GM21576 (cell line): ENCODE data around the gene OR2G2.

Source experiments
- ATAC-seq: cut with Tn5 transposase; IDR thresholded peaks from one replicate; pipeline ENCODE4 v1.9.1; 2021; ENCODE audit warnings: mild to moderate bottlenecking, moderate library complexity; ENCODE audit not compliant: unreplicated experiment

Gene OR2G2, protein sequence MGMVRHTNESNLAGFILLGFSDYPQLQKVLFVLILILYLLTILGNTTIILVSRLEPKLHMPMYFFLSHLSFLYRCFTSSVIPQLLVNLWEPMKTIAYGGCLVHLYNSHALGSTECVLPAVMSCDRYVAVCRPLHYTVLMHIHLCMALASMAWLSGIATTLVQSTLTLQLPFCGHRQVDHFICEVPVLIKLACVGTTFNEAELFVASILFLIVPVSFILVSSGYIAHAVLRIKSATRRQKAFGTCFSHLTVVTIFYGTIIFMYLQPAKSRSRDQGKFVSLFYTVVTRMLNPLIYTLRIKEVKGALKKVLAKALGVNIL

DNA sequence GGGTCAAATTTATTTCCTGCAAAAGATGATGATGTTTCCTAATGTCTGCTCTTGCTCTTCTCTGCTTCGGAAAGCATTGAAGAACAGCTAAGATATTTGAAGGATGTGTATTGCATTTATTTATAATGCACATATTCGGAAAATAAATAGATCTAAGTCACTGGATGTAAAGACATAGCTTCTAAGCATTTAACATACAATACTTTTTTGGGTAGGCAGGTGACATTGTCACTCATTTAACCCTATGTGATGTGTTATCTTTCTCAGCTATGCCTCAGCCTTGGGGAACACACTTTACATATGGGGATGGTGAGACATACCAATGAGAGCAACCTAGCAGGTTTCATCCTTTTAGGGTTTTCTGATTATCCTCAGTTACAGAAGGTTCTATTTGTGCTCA is at the start of gene OR2G2:
TSS of gene OR2G2 (plus strand) at position 301 of the 400 bp plus-strand sequence. CDS start at position 301, 0 bp downstream.
- ATAC-seq, result no peak

DNA sequence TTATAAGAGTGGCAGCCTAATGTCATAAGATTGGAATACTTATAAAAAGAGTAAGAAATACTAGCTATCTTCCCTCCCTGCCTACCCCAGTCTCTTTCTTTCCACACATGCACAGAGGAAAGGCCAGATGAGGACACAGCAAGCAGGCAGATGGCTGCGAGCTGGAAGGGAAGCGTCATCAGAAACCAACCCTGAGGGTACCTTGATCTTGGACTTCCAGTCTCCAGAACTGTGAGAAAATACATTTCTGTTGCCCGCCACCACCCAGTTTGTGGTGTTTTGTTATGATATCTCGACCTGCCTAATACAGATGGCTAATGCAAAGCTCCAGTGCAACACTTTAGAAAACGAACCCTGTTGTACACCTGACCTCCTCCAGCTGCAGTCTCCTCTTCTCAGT is 49.6 kb upstream of the OR2G2 start:
- ATAC-seq, result no peak

DNA sequence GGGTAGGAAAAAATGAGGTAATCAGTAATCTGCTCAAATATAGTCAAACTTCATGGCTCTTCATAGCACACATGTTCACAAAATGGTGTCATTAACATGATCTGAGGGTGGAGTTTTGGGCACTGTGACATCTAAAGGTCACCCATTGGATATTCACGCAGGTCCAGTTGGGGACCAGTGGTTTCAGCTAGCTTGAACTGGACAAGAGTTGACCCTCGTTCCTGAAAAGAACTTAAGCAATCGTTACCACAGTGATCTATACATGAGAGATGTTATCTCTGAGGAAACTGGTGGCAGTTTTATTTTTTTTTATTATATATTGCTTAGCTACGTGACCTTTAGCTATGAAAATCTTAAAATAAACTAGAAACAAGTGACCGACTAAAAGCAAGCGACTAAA is 48.9 kb upstream of the OR2G2 start:
- no peak for ATAC-seq

DNA sequence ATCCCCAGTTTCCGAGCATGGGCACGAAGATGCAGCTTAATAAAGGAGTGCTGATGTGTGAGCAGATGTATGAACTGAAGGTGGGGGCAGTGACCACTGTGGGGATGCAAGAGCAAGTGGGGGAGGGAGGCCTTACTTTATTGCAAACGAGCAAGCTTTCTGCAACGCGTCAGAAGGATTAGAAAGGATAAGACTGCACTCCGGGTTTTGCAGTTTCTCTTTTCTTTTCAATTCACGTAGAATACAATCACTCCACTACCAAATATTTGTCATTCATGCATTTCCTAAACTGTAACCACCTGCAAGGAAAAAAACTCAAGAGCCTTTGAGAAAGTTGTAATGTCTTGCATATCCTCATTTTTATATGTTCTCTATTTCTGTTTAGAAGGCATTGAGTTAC is 47.6 kb upstream of the OR2G2 start:
- ATAC-seq, result no peak

DNA sequence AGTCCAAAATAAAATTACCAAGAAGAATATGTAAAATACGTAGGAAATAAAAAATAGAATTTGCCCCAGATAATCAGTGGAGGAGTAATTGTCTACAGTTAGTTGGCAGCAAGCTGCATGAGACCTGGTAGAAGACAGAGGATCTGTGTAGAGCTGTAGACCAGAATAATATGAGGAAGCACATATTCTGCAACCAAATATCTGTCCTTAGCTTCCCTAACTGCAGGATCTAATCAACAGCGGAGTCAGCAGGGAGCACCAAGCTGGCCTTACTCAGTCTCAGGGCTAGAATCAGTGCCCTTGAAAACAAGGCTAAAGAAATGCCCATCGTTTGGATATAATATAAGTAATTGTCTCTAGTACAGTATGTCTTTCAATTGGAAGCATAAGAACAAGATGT is 45.3 kb upstream of the OR2G2 start:
- ATAC-seq, result no peak

DNA sequence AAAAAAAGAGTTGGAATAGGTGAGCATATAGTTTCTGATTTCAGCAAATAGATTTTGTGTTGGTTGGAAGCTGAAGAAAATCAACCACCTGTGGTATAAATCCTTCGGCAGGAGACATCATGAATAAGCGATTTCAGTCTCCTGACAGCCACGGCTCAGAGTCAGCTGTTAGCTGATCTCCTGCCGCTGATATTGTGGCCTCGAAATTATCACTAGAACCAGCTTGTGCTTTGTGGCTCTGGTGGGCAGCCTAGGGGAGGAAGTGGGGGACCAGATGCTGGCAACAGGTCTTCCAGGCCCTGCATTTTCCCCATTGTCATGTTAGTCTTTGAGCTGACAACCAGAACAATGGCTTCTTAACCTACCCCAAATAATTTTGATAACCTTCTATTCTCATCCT is 40.1 kb upstream of the OR2G2 start:
- ATAC-seq, result no peak

DNA sequence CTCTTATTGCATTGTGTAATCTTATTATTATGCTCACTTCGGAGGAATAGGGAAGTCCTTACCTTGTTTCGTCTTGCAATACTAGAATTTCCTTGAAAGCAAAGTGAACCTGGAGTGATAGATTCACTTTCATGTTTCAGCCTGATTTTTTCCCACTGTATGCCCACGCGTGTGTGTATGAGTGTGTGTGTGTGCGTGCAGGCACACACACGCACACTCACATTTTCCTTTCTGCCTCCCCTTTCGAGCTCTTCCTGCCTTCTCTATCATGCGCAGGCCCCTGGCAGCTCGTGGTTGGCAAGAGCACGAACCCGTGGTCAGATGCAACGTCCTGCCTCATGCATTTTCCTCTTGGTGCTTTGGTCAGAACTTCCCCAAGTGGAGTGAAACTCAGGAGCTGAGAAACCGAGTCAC is 39.4 kb upstream of the OR2G2 start, which contains the start of gene GCSAML:
TSS of gene GCSAML (plus strand) at position 366 of the 414 bp plus-strand sequence. CDS start 58 bp downstream, outside the sequence.
- no peak for ATAC-seq

DNA sequence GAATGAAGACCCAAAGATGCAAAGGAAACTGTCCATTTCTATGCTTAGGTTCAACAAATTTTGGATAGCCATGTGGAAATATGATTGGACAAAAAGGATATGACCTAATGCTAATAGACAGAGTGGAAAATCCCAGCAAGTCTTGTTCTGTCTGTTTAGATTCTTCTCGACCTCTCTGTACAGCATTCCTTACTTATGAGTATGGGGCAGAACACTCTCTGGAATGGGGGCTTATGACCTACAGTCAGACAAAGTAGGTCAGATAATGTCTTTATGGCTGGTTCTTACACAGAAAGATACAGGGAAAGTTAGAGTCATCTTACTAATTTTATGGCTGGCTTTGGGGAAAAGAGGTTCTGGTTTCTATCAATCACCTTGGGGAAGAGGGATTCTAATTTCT is 36.4 kb upstream of the OR2G2 start:
- ATAC-seq, result no peak

DNA sequence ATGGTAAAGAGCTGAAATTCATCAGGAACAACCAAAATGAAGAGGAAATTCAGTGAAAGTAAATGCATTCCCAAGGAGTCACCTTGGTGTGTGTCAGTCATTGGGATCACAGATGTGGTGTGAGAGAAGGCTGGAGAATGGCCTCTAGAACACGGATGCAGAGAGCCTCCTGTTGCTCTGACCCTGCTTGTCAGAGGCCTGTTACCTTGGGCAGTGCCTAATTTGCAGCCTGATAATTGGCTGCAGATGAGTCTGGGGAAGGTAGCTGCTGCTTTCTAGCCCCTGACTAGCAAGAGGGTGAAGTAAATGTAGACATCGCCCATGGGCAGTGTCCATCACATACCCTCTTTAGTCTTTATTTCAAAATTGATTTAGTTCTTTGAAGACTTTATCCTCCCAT is 35.9 kb upstream of the OR2G2 start:
- ATAC-seq, result no peak

DNA sequence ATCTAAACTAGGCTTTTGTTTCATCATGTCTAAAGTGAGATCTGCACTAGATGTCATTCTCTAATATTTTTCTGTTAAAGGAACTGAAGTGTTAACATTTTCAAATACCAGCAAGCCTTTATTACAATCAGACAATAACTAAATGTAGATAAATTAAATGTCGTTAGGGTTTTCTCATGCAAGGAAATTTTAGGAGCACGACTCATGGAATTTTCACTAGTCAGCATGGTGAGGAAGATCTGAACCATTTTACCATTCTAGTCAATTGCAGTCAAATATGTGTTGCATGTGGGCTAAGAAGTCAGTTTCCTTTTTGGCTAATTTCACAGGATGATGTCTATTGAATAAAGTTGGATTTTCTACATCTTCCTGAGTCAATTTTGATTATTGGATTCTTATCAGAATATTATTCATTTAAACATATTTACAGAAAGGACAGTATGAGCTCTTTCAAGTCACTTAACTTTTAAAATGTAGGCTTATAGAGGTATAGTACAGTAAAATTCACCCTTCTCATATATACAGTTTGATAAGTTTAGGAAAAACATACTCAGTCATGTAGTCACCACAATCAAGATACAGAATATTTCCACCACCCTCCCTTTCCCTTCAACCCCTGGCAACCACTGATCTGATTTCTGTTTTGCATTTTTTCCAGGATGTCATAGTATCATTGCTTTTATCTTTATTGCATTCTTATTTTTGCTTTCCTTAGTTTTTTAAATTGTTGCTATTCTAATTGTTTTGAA is 30.1 kb upstream of the OR2G2 start:
- no peak for ATAC-seq

DNA sequence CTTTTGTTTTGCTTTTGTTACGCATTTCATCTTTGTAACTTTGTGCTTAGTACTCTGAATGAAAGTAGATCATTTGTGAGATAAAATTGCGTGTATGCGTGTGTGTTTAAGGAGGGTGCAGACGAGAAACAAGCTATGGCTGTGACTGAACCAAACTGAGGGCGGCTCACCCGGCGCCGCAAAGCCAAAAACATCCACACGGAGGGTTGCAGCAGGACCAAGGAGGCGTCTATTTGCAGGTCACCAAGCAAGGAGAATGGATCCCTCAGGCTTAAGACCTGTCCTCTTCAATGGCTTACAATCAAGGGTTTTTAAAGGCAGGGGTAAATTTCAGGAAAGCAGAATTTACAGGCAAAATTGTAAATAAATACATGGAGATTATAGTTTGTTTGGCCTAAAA is 26.4 kb upstream of the OR2G2 start:
- no peak for ATAC-seq

DNA sequence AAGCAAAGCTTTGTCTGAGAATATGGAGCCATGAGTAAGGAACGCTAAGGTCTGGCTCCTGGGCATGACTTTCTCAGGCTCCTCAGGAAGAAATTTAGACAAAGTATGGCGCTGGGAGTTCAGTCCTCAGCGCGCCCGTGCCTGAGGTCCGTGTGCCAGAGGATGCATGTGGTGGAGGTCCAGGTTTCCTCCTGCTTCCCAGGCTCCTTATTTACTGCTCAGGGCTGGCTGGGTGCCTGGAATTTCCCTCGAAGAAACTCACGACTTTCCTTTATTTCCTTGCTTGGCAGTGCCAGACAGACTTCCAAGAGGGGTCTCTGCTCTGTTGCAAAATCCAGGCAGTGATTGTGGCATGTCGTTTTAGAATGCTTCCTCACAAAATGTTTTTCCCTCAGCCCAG is 26.0 kb upstream of the OR2G2 start:
- no peak for ATAC-seq

DNA sequence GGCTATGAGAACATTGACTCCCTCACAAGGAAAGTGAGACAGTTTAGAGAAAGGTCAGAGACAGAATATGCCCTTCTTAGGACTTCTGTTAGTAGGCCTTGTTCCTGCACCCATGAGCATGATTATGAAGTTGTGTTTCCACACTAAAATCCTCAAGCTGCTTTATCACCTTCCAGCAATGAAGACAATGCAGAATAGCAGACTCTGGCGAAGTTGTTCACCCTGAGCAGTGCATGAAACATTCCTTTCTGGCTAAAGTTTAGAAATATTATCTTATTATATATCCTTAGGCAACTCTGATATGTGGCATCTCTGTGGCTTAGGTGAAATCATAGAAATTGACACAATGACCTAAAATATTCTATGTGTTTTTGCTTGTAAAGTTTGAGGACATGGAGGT is 13.9 kb upstream of the OR2G2 start:
- no peak for ATAC-seq

DNA sequence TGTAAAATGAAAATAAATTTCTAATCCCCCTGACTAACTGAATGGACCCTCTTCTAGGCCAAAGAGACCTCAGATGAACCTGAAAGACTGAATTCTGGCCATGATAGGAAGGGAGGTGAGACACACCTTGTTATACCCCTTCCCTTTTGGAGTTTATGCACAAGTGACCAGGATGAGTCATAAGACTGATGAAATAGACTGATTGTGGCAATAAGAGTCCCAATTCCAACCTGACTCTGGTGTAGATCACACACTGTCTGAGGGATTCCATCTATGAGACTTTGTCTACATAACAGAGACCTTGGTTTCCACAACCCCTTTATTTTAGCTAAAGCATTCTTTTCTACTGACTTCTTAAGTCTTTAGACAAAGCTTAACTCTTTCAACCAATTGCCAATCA is 13.5 kb upstream of the OR2G2 start:
- ATAC-seq, result no peak

DNA sequence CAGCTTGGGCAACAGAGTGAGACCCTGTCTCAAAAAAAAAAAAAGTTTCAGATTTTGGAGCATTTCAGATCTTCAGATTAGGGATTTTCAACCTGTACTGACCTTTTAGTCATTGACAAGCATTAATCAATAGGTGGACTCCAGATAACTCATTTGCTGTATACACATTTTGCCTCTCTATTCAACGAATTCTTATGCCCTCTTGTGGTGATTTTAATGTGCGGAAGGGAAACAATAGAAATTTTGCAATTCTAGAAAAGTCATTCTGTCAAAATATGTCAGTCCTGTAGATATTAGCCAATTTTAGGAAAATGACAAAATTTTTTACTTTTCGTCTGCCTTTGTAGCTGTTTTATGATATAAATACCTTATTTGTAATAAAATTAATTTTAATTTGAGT is 11.6 kb upstream of the OR2G2 start:
- no peak for ATAC-seq

DNA sequence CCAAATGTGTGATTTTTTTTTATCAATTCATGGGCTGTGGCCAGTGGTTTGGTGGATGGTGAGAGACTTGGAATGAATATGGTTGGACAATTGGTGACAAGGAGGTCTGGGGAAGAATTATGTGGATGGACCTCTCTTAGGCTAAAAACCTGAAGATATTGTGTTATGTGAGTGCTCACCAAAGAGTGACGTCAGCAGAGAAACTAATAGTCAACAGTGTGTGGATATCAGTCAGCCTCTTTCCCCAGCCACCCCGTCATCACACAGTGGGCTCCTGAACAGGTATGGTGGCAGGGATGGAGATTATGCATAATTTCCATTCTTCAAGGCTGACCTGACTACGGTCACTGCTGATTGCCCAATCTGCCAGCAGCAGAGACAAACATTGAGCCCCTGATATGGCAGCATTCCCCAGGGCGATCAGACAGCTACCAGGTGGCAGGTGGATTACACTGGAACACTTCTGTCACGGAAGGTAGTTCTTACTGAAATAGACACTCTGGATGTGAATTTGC is 9.2 kb upstream of the OR2G2 start:
- ATAC-seq, result no peak

DNA sequence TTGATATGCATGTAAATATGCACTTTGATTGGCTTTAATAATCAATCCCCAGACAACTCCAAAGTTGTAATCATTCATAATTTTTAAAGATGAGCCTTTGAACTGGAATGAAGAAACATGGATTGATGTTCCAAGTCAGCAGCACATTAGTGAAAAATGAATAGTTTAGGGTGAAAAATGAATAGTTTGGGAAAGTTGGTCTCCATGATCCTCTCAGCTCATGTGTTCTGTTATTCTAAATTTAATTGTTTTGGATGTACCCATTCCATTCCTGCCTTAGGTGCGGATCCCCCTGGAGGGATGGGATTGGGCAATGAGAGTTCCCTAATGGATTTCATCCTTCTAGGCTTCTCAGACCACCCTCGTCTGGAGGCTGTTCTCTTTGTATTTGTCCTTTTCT is 17.1 kb downstream of the OR2G2 start, which contains the start of gene OR2G3:
TSS of gene OR2G3 (plus strand) at position 301 of the 400 bp plus-strand sequence. CDS start at position 301, 0 bp downstream.
- no peak for ATAC-seq

DNA sequence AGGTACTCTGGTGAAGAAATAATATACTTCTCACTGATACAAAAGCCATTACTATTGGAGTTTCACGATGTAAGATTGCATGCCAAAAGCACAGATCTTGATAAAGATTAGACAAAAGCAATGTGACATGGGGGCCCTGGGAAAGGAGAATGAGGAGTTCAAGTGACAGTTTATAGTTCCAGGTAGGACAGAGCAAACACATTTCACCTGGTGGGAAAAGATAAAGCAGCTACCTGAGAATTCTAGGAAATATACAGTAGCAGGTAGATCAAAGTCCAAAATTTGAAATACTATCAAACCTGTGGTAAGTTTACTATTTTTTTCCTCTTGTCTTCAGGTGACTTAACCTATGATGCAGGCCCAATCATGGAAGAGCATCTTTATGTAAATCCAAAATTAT is 25.2 kb downstream of the OR2G2 start:
- no peak for ATAC-seq

DNA sequence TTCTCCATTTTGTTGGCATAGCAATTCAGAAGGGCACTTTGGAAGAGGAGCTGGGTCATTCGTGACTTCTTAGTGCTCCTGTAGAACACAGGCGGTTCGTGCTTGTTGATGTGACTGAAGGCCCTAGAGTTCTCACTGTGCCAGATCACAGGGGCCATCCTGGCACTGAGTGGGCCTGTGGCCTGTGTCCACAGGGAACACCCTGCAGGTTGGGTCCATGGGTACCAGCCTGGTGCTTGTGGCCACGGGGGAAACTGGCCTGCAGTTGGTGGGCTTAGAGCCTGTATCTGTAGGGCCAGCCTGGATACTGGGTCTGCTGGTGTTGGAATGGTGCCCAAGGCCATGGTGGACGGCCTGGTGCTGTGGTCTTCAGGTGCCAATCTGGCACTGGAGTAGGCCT is 26.5 kb downstream of the OR2G2 start:
- ATAC-seq, result no peak

DNA sequence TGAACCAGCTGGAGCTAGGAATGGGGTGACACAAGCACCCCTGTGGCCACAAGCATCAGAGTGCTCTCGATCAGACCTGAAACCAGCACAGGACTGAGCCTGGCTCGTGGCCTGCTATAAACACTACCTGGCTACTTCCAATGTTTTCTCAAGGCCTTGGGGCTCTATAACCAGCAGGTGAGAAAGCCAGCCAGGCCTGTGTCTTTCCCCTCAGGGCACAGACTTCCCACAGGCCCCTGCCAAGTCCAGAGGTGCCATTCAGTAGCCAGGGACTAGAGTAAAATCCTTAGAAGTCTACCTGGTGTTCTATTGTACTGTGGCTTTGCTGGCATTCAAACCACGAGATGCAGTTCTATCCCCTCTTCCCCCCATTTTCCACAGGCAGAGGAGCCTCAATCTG is 39.8 kb downstream of the OR2G2 start:
- ATAC-seq, result no peak

DNA sequence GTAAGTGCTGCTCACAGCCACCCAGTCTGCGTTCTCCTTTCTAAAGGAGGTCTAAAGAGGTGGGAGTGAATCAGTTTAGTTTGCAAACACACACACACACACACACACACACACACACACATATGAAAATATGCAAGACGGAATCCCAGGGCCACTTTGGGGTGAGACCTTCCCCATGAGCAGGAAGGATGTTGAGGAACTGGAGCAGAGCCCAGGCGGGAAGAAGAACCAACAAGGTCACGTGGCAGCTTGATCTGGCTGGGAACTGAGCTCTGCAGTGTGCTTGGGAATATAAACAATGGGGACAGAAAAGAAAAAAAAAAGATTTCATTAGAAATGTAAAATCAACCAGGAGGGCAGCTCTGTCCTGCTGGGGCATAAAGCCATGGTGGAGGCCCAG is 49.9 kb downstream of the OR2G2 start:
- ATAC-seq, result no peak

DNA sequence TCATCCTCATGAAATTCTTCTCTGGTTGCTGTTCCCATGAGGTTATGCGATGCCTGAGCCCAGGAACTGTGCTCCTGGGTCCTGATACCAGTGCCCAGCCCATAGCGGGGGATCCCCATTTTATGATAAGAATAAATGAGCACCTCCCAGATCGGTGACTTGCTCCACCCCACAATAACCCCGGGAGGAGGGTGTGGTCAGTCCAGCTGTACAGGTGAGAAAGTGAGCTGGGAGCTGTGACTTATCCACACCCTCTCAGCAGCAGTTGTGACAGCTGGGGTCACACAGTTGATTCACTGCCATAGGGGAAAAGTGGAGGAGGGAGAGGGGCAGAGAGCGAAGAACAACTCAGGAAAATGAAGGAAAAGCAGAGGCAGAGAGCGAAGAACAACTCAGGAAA is 50.6 kb downstream of the OR2G2 start:
- no peak for ATAC-seq
